ENCODE results near the gene MAU2.
"Not testable (repeated sequence)": the region's sequence is repeated elsewhere in the genome, so short reads cannot be mapped to it uniquely, and the experiment has no call there.

MAU2 gene

DNA sequence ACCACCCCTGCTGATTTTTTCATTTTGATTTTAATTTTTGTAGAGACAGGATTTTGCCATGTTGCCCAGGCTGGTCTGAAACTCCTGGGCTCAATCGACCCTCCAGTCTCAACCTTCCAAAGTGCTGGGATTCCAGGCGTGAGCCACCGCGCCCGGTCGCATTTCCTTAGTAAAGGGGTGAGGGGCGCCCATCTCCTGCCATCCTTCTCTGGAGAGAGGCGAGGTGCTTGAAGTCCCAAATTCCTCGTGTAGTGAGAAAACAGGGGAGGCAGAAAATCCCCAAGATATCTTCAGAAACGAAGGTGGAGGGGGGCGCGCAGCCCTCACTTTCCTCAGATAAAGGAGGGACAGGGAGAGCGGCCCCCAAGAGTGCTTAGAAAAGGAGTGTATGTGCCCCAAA lies 63.9 kb downstream of the MAU2 start:
- no peak for DNase-seq (ENCODE audit: low read depth)

DNA sequence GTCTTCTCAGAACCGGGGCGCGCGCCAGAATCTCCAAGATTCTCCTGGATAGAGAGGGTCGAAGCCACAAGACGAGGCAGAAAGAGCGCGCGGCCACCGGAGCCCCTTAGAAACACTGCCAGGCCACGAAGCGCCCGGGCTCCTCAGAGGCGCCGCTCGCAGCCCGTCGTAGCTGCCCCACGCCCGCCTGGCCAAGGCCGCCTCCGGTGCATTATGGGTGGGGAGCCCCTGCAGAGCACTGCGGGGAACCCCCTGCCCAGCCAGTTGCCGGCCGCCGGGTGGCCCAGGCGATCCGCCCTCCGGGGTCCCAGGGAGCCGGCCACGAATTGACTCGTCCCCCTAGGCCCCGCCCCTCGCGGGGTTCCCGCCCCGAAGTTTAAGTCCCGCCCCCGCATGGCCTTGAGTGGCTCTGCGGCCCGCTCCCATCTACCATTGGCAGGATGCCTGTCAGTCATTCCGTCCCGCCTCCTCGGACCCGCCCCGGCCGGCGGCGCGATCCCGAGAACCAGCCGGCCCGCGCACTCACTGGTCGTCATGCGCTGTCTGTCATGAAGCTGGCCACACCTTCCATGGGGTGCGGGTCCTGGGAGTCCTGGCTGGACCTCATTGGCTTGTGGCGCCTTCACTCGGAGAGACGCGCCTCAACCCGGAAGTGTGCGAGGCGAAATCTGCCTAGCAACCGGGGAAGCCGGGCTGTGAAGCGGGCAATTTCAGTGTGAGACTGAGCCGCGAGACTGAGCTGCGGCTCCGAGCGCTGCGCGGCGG lies 64.7 kb downstream of the MAU2 start:
- peak; percentile 100 for DNase-seq (ENCODE audit: low read depth)

DNA sequence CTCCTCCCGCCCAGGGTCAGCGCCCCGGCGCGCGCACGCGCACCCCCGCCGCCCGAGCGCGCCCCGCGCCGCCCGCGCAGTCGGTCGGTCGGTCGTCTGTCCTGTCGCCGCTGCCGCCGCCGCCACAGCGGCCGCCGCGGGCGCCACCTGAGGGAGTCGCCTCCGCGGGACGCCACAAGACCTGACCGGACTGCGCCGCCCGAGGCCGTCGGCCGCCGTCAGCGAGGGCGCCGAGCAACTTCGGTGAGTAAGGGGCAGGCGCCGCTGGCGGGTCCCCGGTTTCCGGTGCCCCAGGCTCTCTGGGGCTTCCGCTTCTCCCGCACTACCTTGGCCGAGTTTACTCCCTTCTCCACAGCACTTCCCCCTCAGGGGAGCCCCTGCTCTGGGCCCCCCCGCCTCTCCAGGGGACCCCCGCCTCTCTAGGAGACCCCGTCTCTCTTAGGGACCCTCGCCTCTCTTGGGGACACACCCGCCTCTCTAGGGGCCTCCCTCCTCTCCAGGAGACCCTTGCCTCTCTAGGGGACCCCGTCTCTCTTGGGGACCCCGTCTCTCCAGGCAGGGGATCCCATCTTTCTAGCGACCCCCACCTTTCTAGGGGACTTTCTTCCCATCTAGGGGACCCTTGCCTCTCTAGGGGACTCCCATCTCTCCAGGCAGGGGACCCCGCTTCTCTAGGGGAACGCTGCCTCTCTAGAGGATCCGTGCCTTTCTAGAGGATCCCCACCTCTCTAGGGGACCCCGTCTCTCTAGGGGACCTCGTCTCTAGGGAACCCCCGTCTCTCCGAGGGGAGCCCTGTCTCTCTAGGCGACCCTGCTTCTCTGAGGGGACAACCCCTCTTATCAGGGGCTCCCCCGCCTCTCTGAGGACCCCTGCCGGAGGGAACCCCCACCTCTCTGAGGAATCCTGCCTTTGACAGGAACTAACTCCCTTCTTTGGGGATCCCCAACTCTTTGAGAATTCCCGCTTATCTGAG lies 65.6 kb downstream of the MAU2 start:
- no peak for DNase-seq (ENCODE audit: low read depth)

DNA sequence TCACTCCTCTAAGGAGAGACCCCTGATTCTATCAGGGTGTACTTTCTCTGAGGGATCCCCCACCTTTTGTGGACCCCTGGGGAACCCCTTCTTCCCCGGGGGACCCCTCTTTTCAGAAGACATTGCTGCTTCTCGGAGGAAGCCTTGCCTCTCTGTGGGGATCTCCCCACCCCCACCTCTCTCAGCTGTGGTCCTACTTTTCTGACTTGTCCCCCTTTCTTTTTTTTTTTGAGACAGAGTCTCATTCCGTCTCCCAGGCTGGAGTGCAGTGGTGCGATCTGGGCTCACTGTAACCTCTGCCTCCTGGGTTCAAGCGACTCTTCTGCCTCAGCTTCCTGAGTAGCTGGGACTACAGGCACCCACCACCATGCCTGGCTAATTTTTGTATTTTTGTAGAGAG lies 66.5 kb downstream of the MAU2 start:
- no peak for DNase-seq (ENCODE audit: low read depth)

DNA sequence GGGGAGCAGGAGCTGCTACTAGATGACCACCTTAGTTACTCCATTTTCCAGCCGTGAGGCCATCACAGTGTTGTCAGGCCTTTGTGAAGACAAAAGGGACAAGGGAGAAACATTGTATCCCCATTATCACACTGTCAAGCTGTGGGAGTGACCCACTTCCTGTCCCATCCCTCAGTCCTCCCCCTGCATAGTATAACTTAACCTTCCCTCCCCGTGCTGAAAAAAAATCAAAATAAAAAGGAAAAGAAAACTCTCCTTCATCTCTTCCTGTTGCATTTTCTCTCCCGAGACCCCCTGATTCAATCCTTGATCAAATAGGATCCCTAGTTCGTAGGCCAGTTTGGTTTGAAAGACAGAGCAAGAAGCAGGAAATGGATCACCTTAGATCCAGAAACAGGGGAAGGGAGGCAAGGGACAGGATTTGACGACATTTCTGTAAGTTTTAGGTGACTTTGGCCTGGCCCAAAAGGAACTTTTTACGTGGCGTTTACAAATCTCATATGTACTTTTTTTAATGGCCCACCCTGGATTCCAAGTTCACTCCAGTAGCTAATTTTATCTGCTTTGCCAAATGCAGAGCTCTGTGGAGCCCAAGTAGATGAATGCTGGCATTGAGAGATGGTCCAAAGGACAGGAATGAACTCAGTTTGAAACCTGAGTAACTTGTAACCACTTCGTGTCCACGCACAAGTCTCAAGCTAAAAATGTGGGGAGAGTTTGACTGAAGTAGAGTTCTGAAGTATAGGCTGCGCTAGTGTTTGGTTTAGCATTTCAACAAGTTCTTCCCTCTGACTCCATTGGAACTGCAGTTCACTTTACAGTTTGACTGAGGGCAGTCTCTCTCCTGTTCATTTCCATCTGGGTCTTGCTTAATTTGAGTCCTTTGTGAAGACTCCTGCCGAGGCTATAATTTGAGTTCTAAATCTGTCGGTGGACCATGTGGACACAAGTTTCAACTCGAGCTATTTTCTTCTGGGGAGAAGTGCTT lies 68.2 kb downstream of the MAU2 start:
- DNase-seq (ENCODE audit: low read depth), result no peak

DNA sequence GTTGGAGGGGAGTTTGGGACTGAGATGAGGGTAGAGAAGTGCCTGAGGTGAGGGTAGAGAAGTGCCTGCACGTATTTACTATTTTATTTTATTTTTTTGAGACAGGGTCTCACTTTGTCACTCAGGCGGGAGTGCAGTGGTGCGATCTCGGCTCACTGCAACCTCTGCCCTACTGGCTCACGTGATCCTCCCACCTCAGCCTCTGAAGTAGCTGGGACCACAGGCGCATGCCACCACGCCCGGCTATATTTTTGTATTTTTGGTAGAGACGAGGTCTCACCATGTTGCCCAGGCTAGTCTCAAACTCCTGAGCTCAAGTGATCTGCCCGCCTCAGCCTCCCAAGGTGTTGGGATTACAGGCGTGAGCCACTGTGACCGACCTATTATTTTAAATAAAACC lies 69.1 kb downstream of the MAU2 start:
- not testable (repeated sequence) for DNase-seq (ENCODE audit: low read depth)

DNA sequence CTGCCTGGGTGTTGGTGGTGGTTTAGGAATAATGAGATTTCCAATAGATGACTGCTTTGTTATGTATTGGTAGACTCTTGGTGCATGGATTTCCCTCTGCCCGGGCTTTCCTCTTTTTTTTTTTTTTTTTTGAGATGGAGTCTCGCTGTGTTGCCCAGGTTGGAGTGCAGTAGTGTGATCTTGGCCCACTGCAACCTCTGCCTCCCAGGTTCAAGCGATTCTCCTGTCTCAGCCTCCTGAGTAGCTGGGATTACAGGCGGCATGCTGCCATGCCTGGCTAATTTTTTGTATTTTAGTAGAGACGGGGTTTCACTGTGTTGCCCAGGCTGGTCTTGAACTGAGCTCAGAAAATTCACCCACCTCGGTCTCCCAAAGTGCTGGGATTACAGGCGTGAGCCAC lies 73.7 kb downstream of the MAU2 start:
- DNase-seq (ENCODE audit: low read depth), result not testable (repeated sequence)

DNA sequence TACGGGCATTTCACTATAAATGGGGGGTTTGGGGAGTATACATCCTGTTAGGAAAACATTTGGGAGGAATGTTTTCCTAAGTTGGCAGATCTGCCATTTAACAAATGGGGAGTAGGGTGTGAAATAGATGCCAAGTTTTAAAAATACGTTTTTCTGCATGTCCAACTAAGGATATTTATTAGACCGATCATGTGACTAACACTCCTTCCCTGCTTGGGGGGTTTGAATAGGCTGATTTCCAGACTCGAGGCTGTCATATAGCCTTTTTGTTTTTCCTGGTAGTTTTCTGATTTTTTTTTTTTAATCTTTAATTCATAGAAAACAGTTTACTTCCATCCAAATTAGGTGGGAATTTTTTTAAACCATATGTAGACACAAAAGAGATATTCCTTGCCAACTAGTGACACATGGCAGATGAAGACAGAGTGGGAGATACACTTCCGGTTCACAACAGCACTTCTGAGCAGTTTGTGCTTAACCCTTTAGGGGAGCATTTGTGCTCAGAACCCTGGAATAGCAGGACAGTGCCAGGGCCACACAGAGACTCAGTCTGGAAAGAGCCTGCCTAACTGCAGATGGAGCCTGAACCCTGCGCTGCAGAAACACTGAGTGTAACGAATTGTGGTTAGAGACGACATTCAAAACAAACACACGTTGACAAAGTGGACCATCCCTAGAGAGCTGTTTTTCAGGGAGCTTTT lies 79.3 kb downstream of the MAU2 start:
- DNase-seq (ENCODE audit: low read depth), result no peak

DNA sequence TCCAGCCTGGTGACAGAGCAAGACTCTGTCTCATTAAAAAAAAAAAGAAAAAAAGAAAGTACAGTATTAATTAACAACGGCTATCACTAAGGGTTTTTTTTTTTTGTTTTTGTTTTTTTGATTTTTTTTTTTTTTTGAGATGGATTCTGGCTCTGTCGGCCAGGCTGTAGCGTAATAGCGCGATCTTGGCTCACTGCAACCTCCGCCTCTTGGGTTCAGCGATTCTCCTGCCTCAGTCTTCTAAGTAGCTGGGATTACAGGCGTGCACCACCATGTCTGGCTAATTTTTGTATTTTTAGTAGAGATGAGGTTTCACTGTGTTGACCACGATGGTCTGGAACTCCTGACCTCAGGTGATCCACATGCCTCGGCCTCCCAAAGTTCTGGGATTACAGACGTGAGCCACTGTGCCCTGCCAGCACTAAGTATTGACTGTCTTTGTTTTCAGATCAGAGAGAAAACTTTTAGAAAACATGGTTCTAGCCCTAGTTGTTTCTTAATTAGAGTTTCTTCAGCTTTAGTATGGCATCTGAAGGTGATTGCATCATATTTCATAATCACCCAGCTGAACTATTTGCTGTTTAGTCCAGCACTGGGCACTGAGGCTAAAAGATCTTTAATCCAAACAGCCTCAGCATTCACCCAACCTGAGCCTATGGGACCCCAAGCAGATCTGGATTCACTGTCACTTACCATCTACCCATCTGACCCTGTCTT lies 82.2 kb downstream of the MAU2 start:
- DNase-seq (ENCODE audit: low read depth), result no peak

DNA sequence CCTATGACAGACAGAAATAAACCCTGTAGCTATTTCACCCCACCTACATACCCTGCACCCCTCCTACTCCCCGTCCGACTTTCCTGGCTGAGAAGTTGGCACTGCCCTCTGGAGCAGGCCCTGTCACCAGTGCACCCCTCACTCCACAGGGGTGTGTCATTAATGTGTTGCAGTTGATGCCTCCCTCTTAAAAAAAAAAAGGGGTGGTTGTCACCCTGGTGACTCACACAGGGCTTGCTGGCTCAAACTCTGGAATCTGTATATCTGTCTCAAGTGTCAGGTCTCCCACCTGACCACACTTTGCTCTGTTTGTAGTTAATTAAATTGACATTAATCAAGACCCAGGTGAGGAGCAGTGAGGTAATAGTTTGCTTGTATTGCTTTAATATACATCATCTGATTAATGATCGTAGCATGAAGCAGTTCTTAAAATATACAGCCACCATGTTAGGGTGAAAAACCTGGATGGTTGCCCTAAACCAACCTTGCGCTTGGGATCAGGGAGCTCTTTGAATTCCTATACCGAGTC lies 82.8 kb downstream of the MAU2 start:
- DNase-seq (ENCODE audit: low read depth), result no peak

DNA sequence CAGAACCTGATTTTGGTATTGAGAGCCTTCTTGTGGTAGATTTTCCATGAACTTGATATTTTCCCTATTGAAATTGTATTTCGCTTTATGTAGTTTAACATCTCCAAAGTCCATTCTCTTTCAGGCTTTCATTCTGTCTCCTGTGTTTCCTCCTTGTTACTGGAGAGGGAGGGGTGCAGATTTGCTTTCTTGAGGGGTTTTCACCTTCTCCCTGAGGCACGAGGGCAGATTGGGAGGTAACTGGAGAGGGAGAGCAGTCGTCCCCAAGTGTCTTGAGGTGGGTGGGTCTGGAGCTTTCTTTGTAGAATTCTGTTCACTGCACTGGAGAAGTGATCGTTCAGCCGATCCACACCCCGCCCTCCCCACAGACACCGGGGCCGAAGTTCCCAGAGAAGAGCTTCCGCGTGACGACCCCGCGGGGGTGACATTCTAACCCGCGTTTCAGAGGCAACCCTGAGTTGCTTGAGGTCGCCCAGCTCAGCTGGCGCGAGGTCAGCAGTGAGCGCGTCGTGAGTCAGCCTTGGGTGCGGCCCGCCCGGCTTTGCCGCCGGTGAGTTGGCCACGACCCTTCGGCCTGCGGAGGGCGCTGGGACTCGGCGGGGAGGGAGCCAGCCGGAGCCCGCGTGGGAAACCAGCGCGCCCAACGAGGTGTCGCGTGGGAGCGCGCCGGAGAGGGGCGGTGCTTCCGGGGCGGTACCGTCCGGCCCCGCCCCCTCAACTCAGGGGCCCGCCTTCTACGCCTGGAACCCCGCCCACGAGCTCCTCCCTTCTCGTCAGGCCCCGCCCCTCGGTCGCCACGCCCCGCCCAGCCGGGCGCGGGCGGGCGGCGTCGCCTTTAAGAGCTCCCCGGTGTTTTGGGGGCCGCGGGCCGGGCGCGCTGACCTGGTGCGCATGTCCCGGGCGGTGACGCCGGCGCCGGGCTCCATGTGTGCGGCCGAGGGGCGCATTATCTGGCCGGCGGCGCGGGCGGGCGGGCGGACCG lies 84.5 kb downstream of the MAU2 start, which contains the start of gene GATAD2A:
GATAD2A (plus strand) TSS at position 797 of the 982 bp plus-strand sequence. CDS start 59,671 bp downstream, outside the sequence.
- peak; percentile 82 for DNase-seq (ENCODE audit: low read depth)

DNA sequence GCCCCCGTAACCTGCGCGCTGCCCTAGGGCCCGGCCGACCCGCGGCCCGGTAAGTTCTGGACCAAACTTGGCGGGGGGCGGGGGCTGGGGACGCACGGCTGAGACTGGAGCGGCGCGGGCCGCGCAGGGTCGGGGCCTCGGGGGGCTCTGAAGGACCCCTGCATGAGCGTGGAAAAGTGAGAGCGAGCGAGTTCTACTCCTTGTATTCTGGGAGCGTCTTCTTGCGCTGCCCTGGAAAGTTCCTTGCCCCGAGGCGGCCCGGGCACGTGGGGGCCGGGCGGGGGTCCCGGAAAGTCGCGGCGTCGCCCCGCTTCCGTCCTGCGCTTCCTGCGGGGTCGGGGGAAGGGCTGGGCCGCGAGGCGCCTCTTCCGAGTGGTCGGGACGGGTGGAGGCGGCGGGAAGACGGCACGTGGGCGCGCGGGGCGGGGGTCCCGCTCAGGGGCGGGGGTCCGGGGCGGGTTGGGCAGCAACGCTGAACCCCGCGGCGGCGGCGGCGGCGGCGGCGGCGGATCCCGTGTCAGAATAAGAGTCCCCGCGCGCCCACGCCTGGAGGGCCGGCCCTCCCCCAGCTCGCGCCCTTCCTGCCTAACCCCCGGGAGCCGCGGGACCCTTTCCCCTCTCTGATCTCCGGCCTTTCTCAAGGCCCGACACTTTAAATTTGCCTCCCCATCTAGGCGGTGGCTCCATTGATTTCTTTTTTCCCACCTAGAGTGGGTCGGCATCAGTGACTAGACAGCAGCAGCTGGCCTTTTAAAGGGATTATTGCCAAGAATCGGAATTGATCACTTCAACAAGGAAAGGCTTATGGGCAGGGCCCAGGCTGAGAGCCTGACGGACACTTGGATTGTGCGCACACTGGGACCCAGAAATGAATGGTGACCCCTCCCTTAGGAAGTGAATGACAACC lies 85.6 kb downstream of the MAU2 start:
- no peak for DNase-seq (ENCODE audit: low read depth)

DNA sequence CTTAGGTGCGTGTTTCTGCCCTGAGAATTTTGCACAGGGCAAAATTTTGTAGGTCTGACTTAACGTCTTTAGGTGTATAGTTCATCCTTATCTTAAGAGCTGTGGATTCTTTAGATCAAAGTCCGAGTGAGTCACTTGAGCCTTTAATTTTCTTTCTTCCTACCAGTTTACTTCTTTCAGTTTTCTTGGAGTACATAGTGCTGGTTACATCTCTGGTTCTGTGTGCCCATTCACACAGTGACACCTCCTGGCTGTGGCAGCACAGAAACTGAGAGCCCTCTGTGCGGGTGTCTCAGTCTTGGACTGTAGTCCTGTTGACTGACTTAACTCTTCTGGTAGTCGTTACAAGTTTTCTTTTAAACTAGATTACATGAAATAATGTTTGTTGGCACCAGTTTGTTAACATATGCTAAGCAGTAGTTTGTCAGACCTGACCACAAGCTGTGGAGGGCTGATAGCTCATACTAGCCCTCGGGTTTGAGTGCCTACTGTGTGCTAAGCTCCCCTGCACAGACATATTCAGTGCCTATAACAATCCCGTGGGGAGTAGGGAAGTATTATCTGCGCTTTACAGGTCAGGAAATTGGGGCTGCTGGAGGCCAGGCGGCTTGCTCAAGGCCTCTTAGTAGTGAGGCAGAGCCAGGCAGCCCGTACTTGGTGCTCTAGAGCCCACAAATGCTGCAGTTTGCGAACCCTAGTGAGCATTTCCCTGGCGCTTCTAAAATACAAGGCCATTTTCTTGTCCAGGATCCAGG lies 86.4 kb downstream of the MAU2 start:
- no peak for DNase-seq (ENCODE audit: low read depth)

DNA sequence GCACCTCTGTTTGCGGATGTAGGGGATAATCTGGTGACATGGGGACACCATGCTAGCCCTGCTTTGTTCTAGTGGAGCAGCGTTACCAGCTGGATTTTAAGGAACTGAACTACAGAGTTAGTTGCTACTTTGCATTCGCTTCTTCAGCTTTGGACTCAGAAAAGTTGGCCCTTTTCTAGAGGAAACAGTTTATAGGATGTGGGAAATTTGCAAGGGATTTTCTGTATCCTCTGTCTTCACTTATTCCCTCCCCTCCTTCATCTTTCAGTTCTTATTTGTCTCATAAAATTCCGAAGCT lies 87.0 kb downstream of the MAU2 start:
- DNase-seq (ENCODE audit: low read depth), result no peak
